GM19395 (cell line): ENCODE data around the gene JAZF1.

Experiments used
- ATAC-seq: cut with Tn5 transposase; IDR thresholded peaks from one replicate; pipeline ENCODE4 v1.9.1; 2021; ENCODE audit warnings: mild to moderate bottlenecking, moderate library complexity; ENCODE audit not compliant: unreplicated experiment

The JAZF1 gene

DNA sequence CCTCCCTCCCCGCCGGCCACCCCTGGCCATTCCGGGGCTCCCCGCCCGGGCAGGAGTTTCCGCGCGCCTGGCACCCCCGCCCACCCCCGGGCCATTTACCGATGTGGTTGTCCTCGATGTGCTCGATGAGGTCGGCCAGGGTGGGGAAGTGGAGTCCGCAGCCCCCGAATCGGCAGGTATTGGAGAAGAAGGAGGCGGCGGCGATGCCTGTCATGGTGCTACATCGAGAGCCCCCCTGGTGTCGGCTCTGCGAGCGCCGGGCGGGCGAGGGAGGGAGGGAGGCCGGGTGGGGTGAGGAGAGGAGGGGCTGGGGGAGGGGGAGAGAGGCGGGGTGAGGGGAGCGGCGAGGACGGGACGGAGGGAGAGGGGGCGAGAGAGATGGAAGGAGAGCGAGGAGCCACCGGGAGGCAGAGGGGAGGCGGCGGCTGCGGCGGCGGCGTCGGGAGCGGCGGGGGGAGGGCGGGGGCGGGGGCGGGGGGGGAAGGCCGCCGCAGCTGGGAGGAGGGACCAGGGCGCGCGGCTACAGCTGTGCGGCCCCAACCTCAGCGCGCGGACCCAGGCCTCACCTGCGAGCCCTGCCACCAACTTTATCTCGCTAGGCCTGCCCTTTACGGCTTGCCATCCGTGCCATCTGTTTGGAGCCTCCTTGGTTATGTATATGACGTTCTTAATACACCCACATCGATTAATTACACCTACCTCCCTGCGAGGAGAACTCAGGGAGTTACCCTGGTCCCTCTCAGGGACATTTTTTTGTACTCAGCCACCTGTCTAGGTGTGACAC lies at the start of gene JAZF1:
Gene JAZF1 (minus strand): TSS at position 432 of the 784 bp plus-strand sequence.
- no peak for ATAC-seq

DNA sequence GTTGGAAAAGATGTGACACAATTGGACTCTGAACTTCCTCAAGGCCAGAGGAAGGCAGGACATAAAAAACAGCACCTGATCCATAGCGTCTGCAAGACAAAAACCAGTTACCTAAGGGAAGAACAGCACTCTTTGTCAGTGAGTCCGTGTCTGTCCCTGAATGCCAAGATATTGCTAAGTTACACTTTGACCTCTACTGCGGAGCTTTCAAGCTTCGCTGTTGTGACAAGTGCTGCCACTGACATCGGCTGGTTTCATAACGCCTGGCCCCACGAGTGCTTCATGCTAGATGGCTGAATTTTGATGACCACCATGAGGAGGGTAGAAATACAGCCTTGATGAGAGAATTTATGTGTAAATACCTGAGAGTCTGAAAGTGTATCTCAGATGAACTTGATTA lies 49.7 kb upstream of the JAZF1 start:
- ATAC-seq, result no peak

DNA sequence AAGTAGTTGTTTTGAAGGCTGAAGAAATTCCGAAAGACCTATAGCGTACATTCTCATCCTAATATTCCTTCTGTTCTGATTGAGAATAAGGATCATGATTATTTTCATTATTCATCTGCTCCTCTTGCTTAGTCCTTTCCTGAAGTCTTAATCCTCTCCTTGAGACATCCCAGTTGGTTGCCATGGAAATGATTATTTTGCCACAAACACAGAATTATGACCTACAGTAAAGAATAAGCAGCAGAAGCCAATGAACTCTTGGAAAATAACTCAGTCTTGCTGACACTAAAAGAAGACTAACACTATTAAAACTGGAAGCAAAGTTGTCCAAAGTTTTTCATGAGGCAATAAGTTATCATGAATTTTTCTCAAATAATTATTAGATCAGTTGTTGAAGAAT lies 47.8 kb upstream of the JAZF1 start:
- no peak for ATAC-seq

DNA sequence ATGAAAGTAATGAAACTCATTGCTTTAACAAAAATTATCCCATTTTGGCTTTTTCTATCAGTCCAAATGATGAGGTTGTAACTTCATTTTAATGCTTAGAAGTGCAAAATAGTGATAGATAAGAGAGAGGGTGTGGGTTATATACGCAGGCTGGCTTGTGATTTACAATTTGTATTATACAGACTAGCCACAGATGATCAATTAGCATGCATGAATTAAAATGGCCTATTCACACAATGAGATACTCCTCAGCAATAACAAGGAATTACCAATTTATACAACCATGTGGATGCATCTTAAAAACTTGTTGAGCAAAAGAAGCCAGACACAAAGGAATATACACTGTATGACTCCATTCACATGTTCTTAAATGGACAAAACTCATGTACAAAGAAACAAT lies 45.4 kb upstream of the JAZF1 start:
- no peak for ATAC-seq

GRCh38 chr7:28225576-28225975 lies 45.0 kb upstream of the JAZF1 start:
- ATAC-seq, result no peak

DNA sequence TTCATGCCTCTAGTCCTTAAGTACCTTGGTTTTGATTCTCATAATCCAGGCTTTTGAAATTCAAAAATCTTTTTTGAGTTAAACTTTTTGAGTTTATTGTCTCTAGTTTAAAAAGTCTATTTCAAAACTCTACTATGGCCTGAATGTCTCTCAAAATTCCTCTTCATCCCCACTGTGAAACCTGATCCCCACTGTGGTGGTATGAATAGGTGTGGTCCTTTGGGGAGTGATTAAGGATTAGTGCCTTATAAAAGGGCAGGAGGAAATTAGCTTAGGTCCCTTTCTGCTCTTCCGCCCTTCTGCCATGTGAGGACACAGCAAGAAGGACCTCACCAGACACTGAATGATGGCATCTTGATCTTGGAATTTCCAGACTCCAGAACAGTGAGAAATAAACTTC lies 44.1 kb upstream of the JAZF1 start:
- ATAC-seq, result no peak

GRCh38 chr7:28224172-28224571 lies 43.6 kb upstream of the JAZF1 start:
- ATAC-seq, result no peak

GRCh38 chr7:28222636-28223035 lies 42.0 kb upstream of the JAZF1 start:
- no peak for ATAC-seq

DNA sequence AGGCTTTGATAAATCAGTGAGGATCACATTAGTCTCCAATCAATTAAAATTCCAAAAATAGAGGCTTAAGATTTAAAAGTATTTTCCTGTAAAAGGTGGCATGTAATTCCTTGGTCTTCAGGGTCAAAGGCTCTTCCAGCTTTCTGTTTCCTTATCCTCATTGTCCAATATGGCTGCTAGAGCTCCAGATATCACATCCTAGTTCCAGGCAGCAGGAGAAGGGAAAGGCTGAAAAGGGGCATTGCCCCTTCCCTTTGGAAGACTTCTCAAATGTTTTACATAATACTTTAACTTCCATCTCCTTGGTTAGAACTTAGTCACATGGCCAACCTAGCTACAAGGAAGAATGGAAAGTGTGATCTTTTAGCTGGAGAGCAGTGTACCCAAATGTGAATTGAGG lies 39.2 kb upstream of the JAZF1 start:
- no peak for ATAC-seq

GRCh38 chr7:28217143-28217542 lies 36.5 kb upstream of the JAZF1 start:
- ATAC-seq, result no peak

DNA sequence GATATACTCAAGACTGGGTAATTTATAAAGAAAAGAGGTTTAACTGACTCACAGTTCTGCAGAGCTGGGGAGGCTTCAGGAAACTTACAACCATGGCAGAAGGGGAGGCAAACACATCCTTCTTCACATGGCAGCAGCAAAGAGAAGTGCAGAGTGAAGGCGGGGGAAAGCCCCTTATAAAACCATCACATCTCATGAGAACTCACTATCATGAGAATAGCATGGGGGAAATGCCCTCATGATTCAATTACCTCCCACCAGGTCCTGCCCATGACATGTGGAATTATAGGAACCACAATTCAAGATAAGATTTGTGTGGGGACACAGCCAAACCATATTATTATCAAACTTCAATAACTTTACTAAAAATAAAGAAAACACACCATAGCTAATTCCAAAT lies 30.4 kb upstream of the JAZF1 start:
- ATAC-seq, result no peak

DNA sequence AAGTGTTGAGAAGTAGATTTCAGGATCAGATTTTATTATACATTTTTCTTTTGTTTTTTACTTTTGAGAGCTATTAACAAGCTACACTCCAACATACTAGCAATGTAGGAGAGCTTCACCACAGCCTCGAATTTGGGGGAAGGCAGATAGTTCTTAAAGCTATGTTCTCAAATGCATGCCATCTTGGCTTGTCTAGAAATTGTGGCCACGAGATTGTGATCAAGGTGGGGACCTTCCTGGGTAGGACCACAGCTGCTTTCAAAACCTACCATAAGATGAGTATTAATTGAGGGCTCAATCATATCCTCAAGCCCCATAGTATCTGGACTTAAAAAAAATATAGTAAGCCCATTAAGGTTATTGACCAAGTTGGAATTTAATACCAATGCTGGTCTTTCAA lies 27.9 kb upstream of the JAZF1 start:
- no peak for ATAC-seq

DNA sequence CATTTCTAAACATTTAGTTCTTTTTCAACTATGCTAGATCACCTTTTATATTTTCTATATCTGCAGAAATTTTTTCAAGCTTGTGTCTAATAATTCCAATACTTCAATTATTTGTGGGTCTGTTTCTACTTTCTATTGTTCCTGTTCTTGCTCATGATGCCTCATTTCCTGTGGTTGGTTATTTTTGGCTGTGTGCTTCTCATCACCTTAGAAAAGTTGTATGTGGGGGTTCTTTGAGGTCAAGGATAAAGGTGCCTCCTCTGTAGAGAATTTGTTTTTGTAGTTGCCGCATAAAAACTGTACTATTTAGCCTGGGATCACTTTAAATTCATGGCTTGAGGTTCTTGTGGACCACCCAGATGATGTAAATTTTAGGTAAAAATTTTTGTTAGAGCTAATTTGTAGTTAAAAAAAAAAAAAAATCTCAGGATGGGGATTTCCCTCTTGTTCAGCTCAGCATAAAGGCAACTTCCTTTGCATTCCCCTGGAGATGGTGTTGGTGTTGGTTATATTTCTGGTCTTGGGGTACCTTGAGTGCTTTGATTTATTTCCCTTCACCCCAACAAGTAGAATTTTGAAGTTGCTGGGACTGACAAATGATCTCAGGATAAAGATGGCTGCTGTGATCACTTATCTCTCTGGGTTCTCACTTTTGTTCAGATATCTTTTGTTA lies 27.0 kb upstream of the JAZF1 start:
- ATAC-seq, result no peak

- no peak for ATAC-seq
Measured at GRCh38 chr7:28205506-28205905, 24.9 kb upstream of the JAZF1 start.

DNA sequence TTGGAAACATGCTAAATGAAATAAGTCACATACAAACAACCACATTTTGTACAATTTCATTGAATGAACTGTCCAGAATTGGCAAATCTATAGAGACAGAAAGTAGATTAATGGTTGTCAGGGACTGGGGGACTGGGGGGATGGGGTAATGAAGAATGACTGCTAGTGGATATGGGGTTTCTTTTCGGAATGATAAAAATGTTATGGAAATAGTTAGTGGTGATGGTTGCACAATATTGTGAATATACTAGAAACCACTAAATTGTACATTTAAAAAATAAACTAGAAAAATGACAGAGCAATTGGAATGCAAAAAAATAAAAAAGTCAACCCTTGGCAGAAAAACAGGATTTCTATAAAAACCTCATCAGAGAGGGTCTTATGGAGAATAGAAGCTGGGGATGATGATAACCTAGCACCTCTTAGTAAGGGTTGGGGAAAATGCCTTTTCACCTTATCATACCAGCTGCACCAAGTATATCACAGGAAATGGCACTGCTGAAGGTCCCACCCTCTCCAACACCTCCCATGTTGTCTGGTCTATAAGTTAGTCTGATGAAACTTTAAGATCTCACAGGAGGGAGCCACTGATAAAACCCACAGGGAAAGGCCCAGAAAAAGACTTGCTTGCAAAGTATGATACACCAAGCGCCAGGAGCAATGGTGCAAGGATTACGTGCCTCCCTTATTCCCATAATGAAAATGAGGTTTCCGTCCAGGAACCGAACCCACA lies 23.1 kb upstream of the JAZF1 start:
- ATAC-seq, result no peak

GRCh38 chr7:28202222-28202621 lies 21.6 kb upstream of the JAZF1 start:
- ATAC-seq, result no peak

GRCh38 chr7:28201131-28201530 lies 20.5 kb upstream of the JAZF1 start:
- ATAC-seq, result no peak

DNA sequence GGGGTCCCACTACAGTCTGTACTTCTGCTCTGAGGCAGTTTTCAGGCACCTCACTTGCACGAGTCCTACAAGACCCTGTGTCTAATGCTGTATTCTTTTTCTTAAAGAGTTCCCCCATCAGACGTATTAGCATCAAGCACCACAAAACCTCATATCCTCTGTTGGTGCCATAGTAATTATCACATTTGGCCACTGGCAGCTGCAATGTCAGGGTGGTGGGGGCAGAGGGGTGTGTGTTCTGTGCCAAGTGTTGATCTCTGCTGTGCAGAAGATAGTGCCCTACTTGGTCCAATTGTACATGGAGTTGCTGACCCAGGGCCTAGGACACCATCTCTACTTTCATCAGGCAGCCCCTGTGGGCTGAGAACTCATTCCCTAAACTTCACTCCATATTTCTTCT lies 20.0 kb upstream of the JAZF1 start:
- ATAC-seq, result no peak

DNA sequence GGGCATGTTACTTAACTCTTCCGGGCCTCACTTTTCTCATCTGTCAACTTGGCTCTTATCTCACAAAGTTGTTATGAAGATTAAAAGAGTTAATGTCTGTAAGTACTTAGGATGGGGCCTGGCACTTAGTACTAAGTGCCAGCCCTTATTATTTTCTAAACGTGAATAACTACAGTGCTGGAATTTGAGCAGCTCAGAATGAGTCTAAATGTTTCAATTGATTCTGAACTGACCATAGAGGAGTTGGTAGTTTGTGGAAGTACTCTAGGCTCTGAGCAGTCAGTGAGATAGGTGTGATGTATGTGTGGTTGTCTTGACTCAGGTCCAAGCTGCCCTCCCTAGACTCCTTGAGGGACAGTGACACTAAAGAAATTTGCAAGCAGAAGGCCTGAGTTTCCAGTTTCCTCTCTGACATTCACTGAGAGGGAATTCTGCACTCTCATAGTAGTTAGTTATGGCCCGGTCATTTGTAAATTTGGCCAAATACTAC lies 18.5 kb upstream of the JAZF1 start:
- no peak for ATAC-seq

DNA sequence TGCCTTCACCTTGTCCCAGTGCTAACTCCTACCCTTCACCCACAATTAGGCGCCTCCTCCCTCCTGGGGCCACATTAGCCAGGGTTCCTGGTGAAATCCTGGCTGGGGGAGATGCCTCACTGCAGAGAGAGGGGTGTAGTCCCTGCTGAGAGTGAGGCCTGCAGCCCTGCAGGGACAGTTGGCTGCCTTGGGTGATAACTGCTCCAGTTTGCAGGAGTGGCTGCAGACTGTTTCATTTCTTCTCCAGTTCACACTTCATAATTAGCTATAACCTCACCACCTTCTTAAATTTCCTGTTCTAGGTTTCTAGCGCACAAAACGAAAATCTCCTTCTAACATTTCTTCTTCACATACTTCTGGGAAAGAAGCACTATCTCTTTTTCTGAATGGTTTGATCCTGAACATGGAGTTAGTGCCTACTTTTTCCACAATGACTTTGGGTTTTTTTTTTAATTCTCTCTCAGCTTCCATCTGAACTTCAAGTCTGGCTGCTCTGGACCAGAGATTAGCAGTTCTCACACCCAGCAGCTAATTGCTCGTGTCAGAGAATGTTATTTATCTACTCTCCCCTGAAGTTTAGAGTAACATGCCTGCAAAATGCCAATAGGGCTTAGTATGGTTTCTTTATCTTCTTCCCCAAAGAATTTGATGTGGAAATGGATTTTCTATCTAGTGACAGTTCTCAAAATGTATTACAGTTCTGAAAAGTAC lies 15.5 kb upstream of the JAZF1 start:
- ATAC-seq, result no peak
